HepG2 (cell line): ENCODE results near the gene HSCB. TPM values are rescaled to one million over a fixed set of nuclear protein-coding genes. Genes with fewer than 3 reads are reported as not detected.

Source experiments
- HBP1 ChIP-seq: IDR thresholded peaks from 2 replicates; pipeline ENCODE4 v1.6.1; 2016; ENCODE audit warnings: low read depth, control low read depth
- KIAA2018 ChIP-seq: sonication (generic); formaldehyde crosslinking; IDR thresholded peaks from 2 replicates; pipeline ENCODE4 v1.5.0; 2020; ENCODE audit warnings: mild to moderate bottlenecking, missing genetic modification reagents, borderline replicate concordance
- MEIS1 ChIP-seq: sonication (generic); formaldehyde crosslinking; IDR thresholded peaks from 2 replicates; pipeline ENCODE4 v1.9.0; 2021; ENCODE audit warnings: mild to moderate bottlenecking, missing genetic modification reagents, moderate library complexity, borderline replicate concordance
- NR1H2 ChIP-seq: sonication (generic); formaldehyde crosslinking; IDR thresholded peaks from 2 replicates; pipeline ENCODE4 v1.8.1; 2022; ENCODE audit warnings: low read depth, missing genetic modification reagents, borderline replicate concordance
- PCBP1 ChIP-seq: fragments of 200-400 bp; formaldehyde crosslinking; IDR thresholded peaks from 2 replicates; pipeline ENCODE4 v1.6.1; 2017; ENCODE audit warnings: mild to moderate bottlenecking, low read depth, low read length, borderline replicate concordance
- SP5 ChIP-seq: IDR thresholded peaks from 2 replicates; pipeline ENCODE4 v1.6.1; 2016; ENCODE audit warnings: low read depth, borderline replicate concordance
- STAT6 ChIP-seq: sonication (generic); formaldehyde crosslinking; IDR thresholded peaks from 2 replicates; pipeline ENCODE4 v1.4.0; 2020; ENCODE audit warnings: missing genetic modification reagents, mild to moderate bottlenecking, borderline replicate concordance
- TRAFD1 ChIP-seq: sonication (generic); formaldehyde crosslinking; IDR thresholded peaks from 2 replicates; pipeline ENCODE4 v1.5.1; 2020; ENCODE audit warnings: missing genetic modification reagents, mild to moderate bottlenecking, borderline replicate concordance
- ZBTB14 ChIP-seq: sonication (generic); formaldehyde crosslinking; IDR thresholded peaks from 2 replicates; pipeline ENCODE4 v1.4.0; 2020; ENCODE audit warnings: missing genetic modification reagents
- ZNF180 ChIP-seq: sonication (generic); formaldehyde crosslinking; IDR thresholded peaks from 2 replicates; pipeline ENCODE4 v1.4.0; 2020; ENCODE audit warnings: low read depth, missing genetic modification reagents, borderline replicate concordance
- ZNF782 ChIP-seq: sonication (generic); formaldehyde crosslinking; IDR thresholded peaks from 2 replicates; pipeline ENCODE4 v1.4.0; 2020; ENCODE audit warnings: missing genetic modification reagents, mild to moderate bottlenecking, borderline replicate concordance
- polyA plus RNA-seq, 8 experiments: library from polyadenylated mRNA; depleted of rRNA in 3 of 8; stranded (reverse) in 7 of 8; unstranded in 1 of 8; fragments of >200 nt; fragmentation: Illumina TruSeq in 4 of 8; extraction: Trizol in 4 of 8; gene quantifications; 2 replicates each; pipeline versions ENCODE4 v1.2.1 to v1.2.3, GENCODE V29; 2011 to 2016; ENCODE audit warnings: low read depth in 4 of 8, missing spikeins in 1 of 8, mixed read lengths in 1 of 8; ENCODE audit not compliant: insufficient read depth in 1 of 8
- total RNA-seq, 5 experiments: library from RNA; depleted of rRNA; stranded (reverse); fragments of >200 nt; fragmentation: Illumina TruSeq; extraction: Trizol; gene quantifications; 2 replicates each; pipeline ENCODE4 v1.2.3, GENCODE V29; 2016; ENCODE audit warnings: low read depth in 1 of 5

The HSCB gene
- total and polyA plus RNA-seq, 2 of the 13 experiments (the other 11 are each of a cell fraction or from before 2014, with no cell fraction given) = 15.4 to 20.9 TPM

- TF ChIP-seq HBP1 (CRISPR knock-in tag) (no peak), STAT6 (CRISPR knock-in tag) (no peak), SP5 (CRISPR knock-in tag) (no peak), ZNF782 (CRISPR knock-in tag) (no peak), ZBTB14 (no peak), NR1H2 (CRISPR knock-in tag) (no peak), KIAA2018 (CRISPR knock-in tag) (no peak), PCBP1 (no peak), ZNF180 (CRISPR knock-in tag) (no peak), MEIS1 (no peak), TRAFD1 (CRISPR knock-in tag) (no peak)
Observed at GRCh38 chr22:28783786-28784671, 42.2 kb downstream of the HSCB start (continued).
